ENCODE results near the gene NEK10.

Gene NEK10

DNA sequence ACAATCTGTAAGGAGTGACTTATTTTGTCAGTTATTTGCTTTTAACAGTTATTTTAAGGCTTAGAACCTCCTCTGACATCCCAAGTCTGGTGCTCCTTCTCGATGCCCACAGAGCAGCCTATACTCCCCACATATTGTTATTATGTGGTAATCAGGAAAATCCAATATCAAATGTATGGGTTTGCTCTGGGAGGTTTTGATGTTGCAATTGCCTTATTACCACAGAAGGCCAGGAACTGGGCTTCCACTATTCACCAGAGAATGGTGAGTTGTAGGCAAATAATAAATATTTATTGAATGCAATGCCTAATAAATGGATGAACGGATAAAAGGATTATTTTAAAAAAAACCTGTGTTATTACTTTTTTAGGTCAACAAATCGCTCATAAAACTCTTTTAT lies 12.2 kb downstream of the NEK10 start:
- peaks cover 19% of the 10 kb centered on the region for H3K4me1 ChIP-seq (ENCODE audit: low read length)
- DNase-seq, result no peak
- no peak overlapping the region for H3K9ac ChIP-seq (ENCODE audit: low read length)
- no peaks in the 10 kb centered on the region for H4K20me1 ChIP-seq (ENCODE audit: insufficient read depth, low read length)
- no peaks in the 10 kb centered on the region for H3F3A ChIP-seq (ENCODE audit: insufficient read depth, low read length)
- H3K9me2 ChIP-seq (replicated peaks; ENCODE audit: insufficient read depth, low read length), result no peaks in the 10 kb centered on the region
- TF ChIP-seq, protein P1, sequence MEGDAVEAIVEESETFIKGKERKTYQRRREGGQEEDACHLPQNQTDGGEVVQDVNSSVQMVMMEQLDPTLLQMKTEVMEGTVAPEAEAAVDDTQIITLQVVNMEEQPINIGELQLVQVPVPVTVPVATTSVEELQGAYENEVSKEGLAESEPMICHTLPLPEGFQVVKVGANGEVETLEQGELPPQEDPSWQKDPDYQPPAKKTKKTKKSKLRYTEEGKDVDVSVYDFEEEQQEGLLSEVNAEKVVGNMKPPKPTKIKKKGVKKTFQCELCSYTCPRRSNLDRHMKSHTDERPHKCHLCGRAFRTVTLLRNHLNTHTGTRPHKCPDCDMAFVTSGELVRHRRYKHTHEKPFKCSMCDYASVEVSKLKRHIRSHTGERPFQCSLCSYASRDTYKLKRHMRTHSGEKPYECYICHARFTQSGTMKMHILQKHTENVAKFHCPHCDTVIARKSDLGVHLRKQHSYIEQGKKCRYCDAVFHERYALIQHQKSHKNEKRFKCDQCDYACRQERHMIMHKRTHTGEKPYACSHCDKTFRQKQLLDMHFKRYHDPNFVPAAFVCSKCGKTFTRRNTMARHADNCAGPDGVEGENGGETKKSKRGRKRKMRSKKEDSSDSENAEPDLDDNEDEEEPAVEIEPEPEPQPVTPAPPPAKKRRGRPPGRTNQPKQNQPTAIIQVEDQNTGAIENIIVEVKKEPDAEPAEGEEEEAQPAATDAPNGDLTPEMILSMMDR (IDR thresholded peaks at IDR 0.05; ENCODE audit: low read length), result no peak
- TF ChIP-seq EZH2phosphoT487 (IDR thresholded peaks at IDR 0.05; ENCODE audit: low read length) (no peak), EZH2 (optimal IDR thresholded peaks at IDR 0.05; ENCODE audit: low read depth, low read length) (no peak)
- H3K36me3 ChIP-seq (replicated peaks; ENCODE audit: insufficient read depth, low read length), result no peaks in the 10 kb centered on the region
- no peaks in the 10 kb centered on the region for H3K27me3 ChIP-seq (replicated peaks; ENCODE audit: insufficient read depth, low read length)
- H2AFZ ChIP-seq (ENCODE audit: low read length), result no peak overlapping the region
- H3K4me3 ChIP-seq (ENCODE audit: low read length), result no peak overlapping the region
- no peaks in the 10 kb centered on the region for H3K79me2 ChIP-seq (ENCODE audit: low read length)
- H3K4me2 ChIP-seq (ENCODE audit: low read depth, low read length), result no peak overlapping the region
- no peaks in the 10 kb centered on the region for H3K9me3 ChIP-seq (replicated peaks; ENCODE audit: insufficient read depth, low read length)
- H3K27ac ChIP-seq (ENCODE audit: low read length), result no peak overlapping the region

DNA sequence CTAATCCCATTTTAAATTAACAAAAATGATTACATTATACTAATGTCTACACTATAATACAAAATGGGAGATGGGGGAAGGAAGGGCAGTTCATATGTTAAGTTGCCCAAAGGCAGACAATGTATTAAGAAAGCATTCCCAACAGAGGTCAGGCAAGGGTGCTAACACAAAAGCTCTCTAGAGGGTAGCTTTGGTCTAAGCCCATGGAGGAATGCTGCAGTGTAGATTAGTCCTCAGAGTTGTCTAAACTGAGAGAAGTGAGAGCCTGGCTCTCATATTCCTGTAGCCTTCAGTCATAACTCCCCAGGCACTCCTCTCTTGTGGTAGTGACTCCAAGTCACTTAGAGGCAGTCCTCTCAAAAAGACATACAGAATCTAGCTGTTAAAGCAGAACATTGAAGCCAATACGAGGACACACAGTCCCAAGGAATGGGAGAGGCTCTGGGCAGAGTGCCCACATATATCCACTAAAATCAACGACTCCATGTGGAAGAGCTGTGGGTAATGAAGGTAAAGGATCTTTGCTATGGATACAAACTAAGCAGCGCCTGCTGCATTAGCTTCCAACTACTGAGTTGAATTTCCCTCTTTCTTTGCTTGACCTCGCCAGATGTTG lies 14.5 kb downstream of the NEK10 start:
- no peak overlapping the region for H3K4me2 ChIP-seq (ENCODE audit: low read depth, low read length)
- no peak for TF ChIP-seq EZH2phosphoT487 (IDR thresholded peaks at IDR 0.05; ENCODE audit: low read length)
- TF ChIP-seq EZH2 (optimal IDR thresholded peaks at IDR 0.05; ENCODE audit: low read depth, low read length), result no peak
- TF ChIP-seq, protein P1 (IDR thresholded peaks at IDR 0.05; ENCODE audit: low read length), result no peak
- H4K20me1 ChIP-seq (ENCODE audit: insufficient read depth, low read length), result no peaks in the 10 kb centered on the region
- no peaks in the 10 kb centered on the region for H3F3A ChIP-seq (ENCODE audit: insufficient read depth, low read length)
- no peaks in the 10 kb centered on the region for H3K36me3 ChIP-seq (replicated peaks; ENCODE audit: insufficient read depth, low read length)
- no peak for DNase-seq
- H3K27me3 ChIP-seq (replicated peaks; ENCODE audit: insufficient read depth, low read length), result no peaks in the 10 kb centered on the region
- peaks cover 18% of the 10 kb centered on the region for H3K4me1 ChIP-seq (ENCODE audit: low read length)
- H3K4me3 ChIP-seq (ENCODE audit: low read length), result no peak overlapping the region
- H3K9me2 ChIP-seq (replicated peaks; ENCODE audit: insufficient read depth, low read length), result no peaks in the 10 kb centered on the region
- H3K9ac ChIP-seq (ENCODE audit: low read length), result no peak overlapping the region
- H3K79me2 ChIP-seq (ENCODE audit: low read length), result no peaks in the 10 kb centered on the region
- H3K27ac ChIP-seq (ENCODE audit: low read length), result no peak overlapping the region
- H2AFZ ChIP-seq (ENCODE audit: low read length), result no peak overlapping the region
- H3K9me3 ChIP-seq (replicated peaks; ENCODE audit: insufficient read depth, low read length), result no peaks in the 10 kb centered on the region

DNA sequence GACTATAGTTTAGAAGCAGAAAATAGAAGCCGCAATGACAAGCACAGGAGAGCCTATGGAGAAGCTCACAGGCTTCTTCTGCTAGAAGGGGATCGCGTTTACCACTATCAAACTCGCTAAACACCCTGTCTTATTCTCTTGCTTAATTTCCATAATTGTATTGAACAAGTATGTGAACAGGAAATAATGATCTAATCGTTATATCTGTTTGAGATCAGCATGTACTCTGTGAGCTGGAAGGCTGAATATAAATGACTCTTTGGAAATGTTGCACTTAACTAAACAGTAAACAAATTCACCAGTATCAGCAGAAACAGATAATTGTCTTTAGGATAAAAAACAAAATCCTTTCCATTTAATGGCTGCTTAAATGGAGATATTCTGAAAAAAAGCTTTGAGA lies 15.0 kb downstream of the NEK10 start:
- Histone ChIP-seq H3K4me1 (ENCODE audit: low read length) (peaks cover 12% of the 10 kb centered on the region), H3K9me2 (replicated peaks; ENCODE audit: insufficient read depth, low read length) (no peaks in the 10 kb centered on the region), H4K20me1 (ENCODE audit: insufficient read depth, low read length) (no peaks in the 10 kb centered on the region), H3K79me2 (ENCODE audit: low read length) (no peaks in the 10 kb centered on the region), H3K27me3 (replicated peaks; ENCODE audit: insufficient read depth, low read length) (no peaks in the 10 kb centered on the region), H3K36me3 (replicated peaks; ENCODE audit: insufficient read depth, low read length) (no peaks in the 10 kb centered on the region), H3K27ac (ENCODE audit: low read length) (no peak overlapping the region), H3K9me3 (replicated peaks; ENCODE audit: insufficient read depth, low read length) (no peaks in the 10 kb centered on the region), H3F3A (ENCODE audit: insufficient read depth, low read length) (no peaks in the 10 kb centered on the region), H2AFZ (ENCODE audit: low read length) (no peak overlapping the region), H3K4me3 (ENCODE audit: low read length) (no peak overlapping the region), H3K9ac (ENCODE audit: low read length) (no peak overlapping the region), H3K4me2 (ENCODE audit: low read depth, low read length) (no peak overlapping the region)
- no peak for DNase-seq
- TF ChIP-seq EZH2phosphoT487 (IDR thresholded peaks at IDR 0.05; ENCODE audit: low read length) (no peak), EZH2 (optimal IDR thresholded peaks at IDR 0.05; ENCODE audit: low read depth, low read length) (no peak)
- TF ChIP-seq, protein P1 (IDR thresholded peaks at IDR 0.05; ENCODE audit: low read length), result no peak

Data from MM.1S (cell line).